Activated CD8-positive, alpha-beta memory T cell treated with anti-CD3 and anti-CD28 coated beads, Interleukin-2, amount 50 U/mL, for 24 hours (primary cell): ENCODE data around the gene HOXC11.

Experiments
- DNase-seq: peaks from one replicate; pipeline ENCODE4 v3.0.0-alpha.2; 2020; ENCODE audit errors: extremely low read depth

HOXC11 gene

DNA sequence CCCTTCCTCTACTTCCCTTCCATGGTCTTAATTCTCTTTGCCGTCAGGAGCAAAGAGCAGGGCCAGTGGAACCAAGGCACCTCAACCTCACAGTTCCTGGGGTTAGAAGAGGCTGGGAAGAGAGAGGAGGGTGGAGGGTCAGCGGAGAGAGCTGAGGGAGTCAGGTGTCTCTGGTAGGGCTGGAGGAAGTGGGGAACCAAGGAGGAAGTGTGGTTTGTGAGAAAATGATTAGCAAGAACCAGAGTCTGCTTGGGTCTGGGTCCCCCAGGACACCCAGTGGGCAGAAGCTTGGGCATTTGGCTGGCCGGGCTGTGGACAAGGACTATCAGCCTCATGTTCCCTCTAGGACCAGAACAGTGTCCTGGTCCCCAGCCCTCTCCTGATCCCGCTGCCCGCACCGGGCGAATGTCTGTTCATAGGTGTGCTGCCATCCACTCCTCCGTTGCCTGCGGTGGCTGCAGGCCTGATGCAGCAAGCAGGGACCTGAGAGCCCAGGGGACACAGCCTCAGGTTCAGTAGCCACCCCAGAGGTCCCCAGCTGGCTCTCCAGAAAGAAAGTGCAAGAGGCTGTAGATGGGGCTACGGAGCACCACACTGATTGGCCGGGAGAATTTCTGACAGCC is 15.9 kb upstream of the HOXC11 start:
- no peak for DNase-seq

DNA sequence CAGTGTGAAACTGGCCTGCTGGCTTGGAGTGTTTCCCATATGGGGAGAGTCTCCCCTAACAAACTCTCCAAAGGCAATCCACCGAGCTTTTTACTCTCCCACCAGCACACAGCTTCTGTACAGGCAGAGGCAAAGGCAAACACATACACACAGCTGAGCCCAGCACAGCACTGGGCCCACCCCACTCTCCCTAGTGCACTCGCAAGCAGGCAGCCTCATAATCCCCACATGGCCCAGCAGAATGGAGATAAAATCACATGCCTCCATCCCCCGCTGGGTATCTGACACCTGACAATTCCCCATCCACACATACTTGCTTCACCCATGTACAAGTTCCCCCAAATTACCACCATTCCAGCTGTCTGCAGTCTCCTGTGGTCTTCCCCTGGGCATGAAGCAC is 14.8 kb upstream of the HOXC11 start:
- DNase-seq = no peak

DNA sequence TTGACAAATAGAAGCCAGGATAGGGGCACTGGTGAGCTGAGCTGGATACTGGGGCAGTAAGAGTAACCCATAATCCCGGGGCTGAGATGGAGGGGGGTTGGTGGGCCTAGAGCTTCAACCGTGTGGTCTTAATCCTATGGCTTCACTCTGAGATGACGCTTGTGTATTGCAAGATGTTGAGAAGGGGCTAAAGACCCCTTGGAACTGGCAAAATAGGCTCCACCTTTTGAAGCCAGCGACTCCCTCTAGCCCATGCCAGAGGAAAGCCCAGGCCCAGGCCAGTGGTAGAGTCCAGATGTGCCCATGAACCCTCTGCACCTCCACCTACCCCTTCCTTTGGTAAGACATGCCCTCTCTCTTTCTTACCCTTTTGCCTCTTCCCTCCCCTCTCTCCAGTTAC is 13.6 kb upstream of the HOXC11 start:
- no peak for DNase-seq

DNA sequence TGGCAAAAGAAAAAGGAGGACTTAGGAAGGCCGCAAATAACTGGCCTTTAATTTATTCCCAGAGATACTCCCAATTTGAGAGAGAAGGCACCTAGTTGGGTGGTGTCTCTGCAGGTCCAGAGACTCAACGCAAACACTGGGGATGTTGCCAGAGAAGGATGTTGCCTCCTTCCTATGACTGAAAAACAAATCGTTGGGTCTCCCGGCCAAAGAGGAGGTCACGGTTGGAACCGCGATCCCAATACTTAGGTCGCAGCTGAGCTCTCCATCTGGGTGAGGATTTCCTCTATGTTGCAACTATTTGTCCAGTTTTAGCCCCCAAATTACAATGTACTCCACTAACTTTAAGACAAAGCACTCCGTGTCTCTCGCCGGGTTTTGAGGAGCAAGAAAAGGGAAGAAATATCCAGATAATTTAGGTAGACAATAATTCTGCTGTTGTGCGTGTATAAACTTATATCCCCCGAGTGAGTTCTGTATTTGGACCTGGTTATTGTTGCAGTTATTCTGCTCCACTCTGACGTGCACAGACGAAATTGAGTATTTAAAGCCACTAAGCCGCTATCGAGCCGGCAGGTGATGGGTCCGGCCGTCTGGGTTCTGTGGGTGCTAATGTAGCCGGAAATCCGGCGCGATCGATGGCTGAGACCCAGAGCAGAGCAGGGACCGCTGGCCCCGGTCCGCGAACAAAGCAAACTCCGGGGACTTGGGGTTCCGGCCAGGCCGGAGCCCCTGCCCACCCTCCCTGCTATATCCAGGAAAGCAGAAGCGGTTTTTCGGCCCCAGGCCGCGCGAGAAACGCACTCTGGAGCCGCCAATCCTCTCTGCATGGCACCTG is 12.5 kb upstream of the HOXC11 start:
- no peak for DNase-seq

DNA sequence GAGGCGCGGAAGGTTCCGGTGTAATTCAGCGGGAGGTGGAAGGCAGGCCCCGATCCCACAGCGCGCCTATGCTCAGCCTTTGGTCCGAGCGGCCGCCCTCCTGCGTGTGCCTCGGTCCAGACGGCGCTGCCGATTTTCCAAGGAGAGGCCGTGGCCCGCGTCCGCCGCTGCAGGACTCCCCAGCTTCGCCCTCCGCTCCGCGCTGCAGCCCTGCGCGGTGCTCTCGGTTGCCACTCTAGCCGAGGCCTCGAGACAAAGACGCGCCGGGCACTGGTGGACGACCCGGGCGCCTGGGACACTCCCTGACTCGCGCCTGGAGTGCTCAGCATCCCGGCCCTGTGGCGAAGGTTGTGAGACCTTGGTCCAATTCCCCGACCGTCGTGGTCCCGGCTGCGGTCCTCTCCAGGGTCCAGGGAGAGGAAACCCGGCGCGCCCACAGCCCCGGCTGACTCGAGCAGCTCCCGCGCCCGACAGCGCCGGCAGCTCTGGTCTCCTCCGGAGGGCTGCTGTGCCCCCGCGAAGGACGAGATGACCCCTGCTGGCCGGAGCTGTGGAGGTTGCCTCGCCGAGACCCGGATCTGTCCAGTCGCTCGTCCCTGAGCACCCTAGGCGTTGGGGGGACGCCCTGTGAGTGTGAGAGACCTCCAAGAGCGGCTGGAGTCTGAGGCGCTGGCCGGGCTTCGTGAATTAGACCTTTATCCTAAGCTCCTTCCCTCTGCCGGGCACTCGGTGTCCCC is 11.7 kb upstream of the HOXC11 start:
- no peak for DNase-seq

DNA sequence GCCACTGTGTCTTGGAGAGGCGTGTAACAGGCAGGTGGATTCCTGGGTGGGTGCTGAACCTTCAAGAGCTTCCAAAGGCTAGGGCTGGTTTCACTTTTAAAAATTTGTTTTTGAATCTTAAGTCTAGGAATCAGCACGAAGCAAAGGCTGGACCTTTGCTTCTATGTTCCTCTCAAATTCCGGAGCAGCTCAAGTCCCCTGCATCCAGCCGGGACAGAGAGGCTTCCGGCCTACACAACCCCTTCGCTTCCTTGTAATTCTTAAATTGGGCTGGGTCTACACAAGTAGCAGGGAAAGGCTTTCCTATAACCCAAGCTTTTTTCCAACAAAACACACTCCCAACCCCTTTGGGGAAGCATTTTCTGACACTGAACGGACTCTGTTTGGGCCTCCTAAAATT is 9.9 kb upstream of the HOXC11 start:
- no peak for DNase-seq

DNA sequence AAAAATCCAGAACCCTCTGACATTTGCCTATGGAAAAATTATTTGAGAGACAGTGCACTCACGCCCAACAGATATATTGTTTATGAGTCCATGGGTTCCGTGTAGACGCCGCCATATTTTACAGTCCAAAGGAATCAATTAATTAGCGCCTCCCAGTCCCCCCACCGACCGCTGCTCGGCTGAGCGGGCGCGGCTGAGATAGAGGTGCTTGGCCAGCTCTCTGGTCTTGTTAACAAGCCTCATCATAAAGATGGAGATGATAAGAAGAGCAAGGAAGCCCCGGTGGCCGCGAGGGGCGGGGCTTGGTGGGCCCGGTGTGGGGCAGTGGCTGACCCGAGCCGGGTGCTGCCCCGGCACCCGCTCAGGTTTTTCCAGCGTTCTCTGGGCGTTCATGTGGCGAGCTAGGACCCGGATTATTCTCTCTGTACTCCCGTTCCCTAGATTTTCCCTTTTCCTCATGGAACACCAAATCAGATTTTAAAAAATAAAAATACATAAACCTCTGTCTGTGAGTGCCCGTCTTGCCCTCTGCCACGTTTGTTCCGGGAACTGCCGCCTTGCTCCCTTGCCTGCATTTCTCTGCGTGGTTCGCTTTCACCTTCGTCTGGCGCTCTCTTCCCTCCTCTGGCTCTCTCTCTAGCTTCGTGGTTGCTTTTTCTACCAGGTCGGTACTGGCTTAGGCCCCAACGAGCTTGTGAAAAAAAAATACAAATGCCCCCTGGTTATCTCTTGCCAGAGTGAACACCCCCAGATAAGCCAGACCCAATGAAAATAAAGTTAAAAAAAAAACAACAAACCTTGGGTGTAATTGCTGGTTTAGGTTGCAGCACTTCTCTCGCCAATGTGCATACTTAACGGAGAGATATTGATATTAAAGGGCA is 9.3 kb upstream of the HOXC11 start:
- no peak for DNase-seq

DNA sequence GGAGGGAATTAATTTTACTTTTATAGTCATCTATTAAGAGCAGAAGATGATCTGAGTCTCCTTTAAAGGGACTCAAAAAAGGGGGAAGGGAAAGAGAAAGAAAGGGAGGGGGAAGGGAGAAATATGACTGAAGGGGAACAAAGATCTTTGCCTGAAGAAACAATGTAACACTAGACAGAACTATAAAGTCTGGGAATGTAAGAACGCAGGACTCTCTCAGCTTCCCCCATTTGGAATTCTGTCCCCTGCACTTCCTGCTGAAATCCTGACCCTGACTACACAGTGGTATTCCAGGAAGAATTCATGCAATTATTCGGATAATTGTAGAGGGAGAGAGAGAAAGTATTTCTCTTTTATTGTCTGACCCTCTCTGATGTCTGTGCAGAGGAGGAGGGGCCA is 8.6 kb upstream of the HOXC11 start:
- DNase-seq = no peak

DNA sequence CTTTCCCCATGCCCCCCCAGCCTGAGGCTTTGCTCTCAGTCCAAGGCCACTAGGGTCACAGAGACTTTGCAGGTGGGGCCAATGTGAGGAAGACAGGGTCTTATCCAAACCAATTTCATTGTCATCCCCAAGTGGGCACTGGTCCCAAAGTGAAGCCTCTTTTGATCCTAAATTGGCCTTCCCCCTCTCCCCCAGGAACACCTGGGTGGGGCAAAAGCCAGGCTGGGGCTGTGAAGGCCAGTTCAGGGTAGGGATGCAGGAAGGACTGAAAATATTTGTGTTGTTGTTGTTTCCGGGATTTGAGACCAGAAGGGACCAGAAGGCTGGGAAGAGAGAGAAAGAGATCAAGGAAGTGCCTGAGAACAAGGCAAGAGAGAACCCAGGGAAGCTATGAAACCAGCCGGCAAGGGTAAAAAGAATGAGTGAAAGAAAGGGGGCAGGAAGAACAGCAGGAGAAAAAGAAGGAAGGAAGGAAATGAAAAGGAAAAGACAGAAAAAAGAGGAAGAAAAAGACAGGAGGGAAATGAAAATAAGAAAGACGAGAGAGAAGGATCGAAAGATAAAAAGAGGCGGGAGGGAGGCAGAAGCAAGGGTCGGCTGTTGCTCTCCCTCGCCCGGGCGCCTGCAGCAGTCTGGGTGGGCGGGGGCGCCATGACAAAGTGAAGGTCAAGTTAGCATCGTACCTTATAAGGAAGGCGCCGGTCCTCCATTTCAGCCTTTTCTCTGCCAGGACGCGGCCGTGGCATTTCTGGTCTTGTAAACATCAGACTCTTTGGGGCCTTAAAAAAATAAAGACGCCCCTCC is 7.4 kb upstream of the HOXC11 start:
- no peak for DNase-seq

DNA sequence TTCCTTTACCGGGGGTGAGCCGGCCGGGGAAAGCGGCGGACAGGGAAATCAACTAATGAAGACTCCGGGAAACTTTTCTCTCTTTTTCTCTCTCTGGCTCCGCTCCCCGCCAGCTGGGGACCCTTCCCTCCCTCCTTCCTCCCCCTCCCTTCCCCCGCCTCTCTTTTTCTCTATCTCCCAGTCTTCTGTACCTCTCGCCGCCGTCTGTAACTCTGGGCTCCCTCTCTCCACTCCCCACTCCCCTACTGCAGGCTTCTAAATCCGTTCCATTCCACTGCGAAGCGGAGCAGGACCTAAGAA is 6.9 kb upstream of the HOXC11 start:
- no peak for DNase-seq

DNA sequence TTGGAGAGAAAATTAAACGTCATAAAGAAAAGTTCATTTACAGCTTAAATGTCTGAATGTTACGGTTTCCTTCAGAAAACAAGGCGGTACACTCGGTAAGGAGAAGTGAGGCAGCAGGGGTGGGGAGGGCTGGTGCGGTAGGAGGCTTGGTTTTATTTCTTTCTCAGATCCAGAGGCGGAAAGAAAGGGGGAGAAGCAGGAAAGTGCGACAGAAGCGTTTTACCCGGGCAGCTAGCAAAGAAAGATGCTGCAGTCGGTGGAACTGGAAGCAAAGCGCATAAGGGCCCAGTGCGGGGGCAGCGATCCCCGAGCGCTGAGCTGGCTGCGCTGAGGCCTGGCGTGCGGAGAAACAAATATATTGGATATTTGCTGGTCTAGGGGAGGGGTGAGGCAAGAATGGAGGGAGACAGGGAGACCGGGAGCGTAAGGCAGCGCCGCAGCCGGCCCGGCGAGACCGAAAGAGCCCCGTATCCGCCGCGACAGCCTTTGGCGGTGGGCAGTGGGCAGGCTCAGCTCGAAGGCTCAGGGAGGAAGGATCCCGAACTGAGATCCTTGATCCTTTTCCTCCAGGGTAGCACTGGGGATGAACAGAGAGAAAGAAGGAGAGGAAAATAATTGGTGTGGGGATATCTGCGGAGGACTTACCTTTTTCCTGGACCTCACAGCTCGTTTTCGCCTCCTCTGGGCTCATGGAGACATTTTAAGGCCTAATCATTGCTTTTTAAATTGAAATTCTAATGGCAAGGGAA is 6.4 kb upstream of the HOXC11 start:
- no peak for DNase-seq

DNA sequence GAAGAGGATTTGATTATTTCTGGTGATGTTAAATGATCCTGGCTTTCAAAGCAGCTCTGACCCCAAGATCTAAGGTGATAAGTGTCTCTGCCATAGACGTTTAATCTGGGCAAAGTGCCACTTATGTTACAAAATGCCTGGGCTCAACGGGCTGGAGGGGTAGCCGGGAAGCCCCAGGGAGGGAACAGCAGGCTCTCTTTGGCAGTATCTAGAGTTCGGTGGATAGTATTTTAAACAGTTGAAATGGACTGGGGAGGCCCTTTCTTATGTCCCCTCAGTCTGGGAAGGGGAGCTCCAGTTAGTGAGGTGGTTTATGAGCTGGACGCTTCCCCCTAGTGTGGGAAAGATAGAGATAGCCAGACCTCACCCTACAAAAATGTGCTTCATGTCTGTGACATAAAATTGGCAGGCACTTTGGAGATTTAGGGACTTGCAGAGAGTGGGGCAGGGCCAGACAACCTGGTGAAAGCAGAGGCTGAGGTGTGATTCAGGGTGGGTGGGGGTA is 5.5 kb upstream of the HOXC11 start:
- no peak for DNase-seq

DNA sequence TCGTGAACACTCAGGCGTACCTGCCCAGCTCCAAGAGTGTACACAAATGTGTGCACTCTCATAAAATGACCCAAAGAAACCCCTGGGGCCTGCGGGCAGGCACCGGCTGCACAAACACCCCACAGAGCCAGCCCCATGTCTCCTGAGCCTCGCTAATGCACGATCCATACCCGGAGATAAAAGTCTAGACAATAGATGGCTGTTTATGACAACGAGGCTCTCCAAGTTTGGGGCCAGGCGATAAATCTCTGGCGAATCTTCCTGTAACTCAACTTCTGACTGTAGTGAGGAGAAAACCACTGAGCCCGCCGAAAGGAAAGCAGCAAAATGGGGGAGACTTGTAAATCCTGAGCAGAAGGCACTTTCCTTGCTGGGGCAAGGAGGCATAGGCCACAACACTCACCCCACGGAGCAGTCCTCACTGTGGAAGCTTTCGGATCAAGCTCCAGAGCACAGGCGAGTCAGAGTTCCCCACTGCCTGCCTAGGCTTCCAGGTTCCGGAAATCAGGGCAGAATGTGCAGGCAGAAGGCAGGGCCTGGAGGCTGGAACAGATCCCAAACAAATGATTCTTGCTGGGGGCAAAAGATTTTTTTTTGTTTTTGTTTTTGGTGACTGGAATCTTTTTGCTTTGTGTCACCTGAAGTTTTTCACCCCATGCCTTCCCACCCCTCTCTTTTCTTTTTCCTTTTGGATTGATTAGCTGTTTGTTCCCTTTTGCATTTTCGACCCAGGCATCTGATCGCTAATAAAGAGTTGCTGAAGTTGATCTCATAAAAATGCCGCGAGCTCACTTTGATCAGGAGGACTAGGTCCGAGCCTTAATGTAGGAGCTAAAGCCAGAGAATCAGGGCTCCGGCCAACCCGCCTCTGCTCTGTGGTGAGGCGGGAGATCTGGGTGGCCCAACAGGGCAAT is 4.5 kb upstream of the HOXC11 start:
- no peak for DNase-seq

DNA sequence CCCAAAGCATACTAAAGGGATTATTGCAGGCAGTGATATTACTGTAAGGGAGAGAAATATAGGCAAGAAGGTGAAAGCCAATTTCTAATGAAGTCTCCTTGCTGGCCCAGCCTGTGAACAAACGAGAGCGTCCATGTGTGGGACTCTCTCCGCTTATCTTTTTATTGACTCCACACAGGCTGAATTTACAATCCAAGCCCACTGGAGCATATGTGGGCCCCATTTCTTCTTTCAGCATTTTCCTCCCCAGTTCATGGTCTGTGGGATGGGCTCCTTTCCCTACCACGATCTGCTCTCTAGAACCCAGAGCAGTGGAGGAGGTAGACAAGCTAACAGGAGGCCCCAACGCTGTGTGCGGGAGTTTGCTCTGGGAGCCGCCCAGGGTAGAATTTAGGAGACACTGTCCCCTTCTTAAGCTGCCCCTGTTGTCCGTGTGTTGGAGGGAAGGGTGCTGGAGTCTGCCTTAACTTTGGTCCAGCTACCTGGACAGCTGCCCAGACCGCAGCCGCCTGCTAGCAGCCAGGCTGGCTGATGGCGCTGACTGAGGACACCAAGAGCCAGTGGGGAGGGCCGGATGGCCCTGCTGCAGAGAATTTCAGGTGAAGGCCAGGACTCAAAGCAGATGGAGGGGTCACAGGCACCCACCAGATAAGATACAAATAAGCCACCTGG is 3.2 kb upstream of the HOXC11 start:
- no peak for DNase-seq

DNA sequence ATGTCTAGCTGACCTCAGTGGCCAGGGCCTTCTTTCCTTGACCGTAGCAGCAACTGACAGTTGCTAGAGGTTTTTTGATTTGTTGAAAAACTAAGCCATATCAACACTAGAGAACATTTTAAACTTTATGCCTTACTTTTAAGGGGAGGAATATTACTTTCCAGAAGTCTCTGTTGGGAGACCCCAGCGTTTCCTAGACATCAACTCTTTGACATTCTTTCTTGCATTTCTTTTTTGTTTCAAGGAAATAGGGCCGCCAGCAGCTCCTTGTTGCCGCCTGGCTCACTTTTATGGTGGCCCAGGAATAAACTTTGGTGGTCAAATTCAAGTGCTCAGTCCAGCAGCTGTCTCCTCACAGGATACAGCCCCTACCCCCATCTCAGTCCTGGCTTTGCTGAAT is 2.5 kb upstream of the HOXC11 start:
- no peak for DNase-seq

DNA sequence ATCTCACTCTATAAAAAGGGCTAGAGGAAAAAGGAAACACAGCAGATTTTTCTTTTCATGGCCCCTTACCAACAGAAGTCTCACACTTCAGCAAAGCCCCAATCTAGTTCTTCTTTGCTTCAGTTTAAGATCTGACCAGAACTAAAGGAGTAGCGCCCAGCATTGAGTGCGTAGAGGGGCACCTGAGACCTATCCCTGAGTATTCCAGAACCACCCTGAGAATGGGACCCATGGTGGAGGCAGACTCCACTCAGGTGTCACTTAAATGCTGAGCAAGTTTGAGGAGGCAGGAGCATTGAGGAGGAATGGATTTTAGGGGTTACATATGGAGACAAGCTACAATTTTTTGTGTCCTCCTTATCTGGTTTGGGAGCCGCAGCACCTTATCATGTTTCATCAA is 1.8 kb upstream of the HOXC11 start:
- no peak for DNase-seq

DNA sequence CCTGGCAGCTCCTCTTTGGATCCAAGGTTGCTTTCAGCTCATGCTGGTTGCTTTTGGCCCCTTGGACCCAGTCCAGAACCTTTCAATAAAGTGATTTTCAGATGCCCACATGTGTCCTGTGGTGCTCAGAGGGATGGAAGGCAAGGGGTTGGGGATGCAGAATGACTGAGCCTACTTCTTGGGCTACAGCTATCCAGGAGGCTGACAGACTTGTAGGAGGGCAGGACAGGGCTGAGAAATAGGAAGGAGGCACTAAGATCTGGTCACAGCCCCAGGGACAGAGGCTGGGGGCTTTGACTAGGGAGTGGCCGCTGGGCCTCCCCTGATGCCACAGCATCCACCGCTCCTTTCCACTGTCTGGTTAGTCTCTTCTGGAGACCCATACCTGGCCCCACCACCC is 1.2 kb upstream of the HOXC11 start:
- DNase-seq = no peak

DNA sequence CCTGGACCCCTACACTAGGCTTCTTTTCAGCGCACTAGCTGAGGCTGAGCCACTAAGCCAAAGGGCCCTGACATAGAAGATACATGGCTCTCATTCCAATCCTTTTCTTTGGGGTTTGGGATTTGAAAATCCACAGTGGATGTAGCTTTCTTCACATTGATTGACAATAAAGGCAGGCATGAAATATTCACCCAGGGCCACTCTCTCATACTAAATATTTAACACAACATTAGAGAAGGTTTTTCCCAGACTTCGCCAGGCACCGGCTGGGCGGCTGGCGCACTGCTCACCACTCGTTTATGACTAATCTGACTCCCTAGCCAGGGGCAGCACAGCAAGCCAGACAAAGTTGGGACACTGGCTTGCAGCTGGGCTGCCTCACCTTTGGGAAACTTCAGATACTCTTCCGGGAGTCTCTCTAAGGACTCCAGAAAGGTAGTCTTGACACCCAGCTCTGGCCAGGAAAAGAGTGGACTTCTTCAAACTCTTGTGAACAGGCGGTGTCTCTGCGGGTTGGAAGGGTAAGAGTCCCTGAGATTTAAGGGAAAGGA is 699 bp upstream of the HOXC11 start:
- no peak for DNase-seq
